GM18526 (cell line): ENCODE results near the gene HOXA13.

Experiments used
- POLR2A ChIP-seq: IDR thresholded peaks from 3 replicates; pipeline ENCODE4 v1.6.1; 2011; ENCODE audit not compliant: insufficient read length; ENCODE audit errors: extremely low read depth

The HOXA13 gene

DNA sequence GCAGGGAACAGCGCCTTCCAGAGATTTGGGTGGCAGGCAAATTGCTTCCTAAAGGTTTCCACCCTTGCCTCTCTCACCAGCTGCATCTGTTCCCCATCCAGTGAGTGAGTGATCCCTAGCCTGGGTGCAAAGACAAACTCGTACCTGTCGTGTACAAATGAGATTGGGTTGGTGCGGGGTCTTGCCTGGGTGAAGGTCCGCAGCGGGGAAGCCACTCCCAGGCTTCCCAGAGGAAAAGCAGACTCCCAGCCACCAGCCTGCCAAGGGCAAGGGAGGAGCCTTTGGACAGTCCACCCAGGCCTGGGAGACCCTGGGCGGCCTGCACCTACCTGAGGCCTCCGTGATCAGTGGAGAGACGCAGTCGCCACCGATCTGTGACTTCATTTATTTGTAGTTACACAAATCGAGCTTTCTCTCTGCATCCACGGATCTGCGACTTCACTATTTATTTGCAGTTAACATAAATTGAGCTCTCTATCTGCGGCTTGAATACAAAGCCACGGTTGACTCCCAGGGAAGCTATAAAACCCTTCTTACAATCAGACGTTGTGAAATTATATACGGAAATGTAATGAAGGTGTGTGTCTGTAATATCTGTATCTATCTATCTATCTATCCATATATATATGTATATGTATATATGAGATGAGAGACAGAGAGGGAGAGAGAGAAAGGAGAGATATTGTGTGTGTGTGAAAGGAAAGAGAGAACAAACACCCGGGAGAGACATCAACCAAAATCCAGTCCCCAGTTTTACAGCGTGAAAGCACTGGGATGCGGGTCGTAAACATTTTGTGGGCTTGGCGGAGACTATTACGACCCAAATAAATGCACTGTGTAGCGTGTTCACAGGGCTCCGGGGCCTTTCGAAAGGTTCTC, 40.4 kb downstream of the HOXA13 start:
- TF ChIP-seq POLR2A: no peak

- TF ChIP-seq POLR2A: no peak
Observed at GRCh38 chr7:27158436-27159265, 41.2 kb downstream of the HOXA13 start.

- TF ChIP-seq POLR2A: no peak
Observed at GRCh38 chr7:27157702-27158431, 42.0 kb downstream of the HOXA13 start.

- TF ChIP-seq POLR2A: no peak
Observed at GRCh38 chr7:27156916-27157701, 42.8 kb downstream of the HOXA13 start.

DNA sequence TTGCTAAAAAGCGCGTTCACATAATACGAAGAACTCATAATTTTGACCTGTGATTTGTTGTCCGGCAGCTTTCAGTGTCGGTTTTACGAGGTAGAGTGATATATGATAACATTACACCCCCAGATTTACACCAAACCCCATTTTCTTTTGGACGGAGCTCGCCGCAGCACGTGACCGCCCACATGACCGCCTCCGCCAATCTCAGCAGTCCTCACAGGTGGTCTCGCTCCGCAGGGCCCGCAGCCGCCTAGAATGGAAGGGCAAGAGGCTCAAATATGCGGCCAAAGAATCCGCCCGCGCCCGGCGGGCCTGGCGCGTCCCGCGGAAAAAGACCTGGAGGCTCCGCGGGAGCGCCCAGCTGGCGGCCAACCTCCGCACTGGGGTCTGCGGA, 43.4 kb downstream of the HOXA13 start, which contains the start of gene HOXA7:
Gene HOXA7, minus strand, starts transcription at position 168 of the 391 bp plus-strand sequence. Its CDS starts 130 bp downstream, at position 38.
- no peak for TF ChIP-seq POLR2A

- no peak for TF ChIP-seq POLR2A
Observed at GRCh38 chr7:27155816-27156507, 43.9 kb downstream of the HOXA13 start.

DNA sequence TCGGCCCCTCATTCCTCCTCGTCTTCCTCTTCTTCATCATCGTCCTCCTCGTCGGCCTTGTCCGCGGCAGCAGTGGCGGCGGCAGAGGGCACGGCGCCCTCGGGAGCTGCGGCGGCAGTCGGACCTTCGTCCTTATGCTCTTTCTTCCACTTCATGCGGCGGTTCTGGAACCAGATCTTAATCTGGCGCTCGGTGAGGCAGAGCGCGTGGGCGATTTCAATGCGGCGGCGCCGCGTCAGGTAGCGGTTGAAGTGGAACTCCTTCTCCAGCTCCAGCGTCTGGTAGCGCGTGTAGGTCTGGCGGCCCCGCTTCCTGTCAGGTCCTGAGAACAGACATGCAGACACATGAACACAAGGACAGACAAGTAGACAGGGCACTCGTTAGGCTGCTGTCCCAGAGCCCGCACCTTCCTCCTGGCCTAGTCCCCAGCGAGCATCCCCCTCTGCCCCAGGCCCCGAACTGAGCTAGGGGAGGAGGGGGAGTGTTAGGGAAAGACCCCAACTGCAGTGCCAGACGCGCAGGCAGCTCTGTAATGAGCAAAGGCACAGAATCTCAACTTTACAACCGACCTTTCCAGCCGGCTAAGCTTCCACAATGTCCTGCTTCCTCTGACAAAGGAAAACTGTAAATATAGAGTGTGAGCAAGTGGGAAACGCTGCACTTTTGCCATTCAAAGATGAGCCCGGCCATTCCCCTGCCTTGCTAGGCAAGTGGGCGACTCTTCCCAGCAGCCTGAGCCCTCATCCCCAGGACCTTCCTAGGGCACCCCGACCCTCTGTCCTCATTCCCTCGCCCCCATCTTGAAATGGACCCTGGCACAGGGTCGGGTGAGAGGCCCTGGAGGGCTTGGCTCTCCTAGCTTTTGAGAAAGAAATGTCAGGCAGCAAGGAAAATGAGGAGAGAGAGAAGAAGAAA, 44.7 kb downstream of the HOXA13 start:
- TF ChIP-seq POLR2A: no peak

DNA sequence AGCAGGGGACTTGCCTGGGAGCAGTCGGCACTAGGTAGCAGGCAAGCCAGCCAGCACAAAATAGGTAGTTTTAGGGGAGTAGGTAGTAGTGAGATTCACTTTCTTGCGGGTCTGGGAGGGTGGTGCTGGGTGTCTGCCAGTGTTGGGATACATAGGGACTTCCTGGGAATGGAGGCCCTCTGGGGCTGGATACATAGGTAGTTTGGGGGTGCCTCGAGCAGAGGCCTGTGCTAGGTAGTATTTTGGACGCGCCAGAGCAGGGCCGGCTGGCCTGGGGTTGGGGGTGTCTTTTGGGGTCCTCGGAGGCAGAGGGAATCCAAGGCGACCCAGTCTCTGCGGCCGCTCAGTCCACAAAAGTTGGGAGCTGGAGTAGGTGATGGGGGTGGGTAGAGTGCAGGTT, 45.5 kb downstream of the HOXA13 start:
- TF ChIP-seq POLR2A: no peak

DNA sequence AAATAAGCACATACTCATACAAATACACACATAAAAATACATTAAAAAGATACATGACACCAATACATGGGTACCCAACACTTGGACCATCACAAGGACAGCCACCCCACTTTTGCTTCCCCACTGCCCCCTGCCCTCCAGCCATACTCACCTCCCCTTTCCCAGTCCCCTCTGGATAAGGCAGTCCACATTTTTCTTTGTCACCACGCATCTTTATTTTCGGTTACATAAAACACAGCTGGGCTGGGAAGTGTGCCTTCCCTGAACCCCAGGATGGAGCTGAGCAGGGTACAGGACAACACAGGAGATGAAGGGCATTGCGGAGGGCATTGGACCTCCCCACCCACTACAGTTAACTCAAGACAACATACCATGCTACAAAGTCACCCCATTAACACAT, 46.4 kb downstream of the HOXA13 start:
- no peak for TF ChIP-seq POLR2A

DNA sequence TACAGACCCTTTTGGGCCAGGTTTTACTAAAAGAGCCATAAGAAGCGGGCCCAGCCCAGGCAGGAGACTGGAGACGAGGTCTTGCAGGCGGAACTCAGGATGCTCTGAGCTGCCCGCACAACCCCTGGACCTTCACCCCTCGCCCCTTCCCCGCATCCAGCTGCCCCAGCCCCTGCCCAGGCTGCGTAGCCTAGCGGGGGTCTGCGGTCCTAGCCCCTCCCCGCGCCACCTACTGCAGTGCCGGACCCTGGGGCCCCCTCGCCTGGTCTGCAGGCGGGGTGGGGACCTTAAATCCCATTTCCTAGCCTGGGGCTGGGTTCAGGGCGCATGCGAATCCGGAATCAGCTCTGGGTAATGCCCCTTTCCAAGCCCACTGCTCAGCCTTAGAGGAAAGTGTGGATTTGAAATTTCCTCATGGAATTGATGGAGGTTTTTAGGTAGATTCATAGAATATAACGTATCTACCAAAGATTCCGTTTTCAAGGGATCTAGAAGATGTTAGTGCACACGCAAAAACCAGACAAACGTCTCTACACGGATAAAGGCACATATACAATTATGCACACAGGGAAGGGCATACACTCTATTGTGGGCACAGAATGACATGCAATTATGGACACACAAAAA, 47.0 kb downstream of the HOXA13 start:
- TF ChIP-seq POLR2A: no peak

DNA sequence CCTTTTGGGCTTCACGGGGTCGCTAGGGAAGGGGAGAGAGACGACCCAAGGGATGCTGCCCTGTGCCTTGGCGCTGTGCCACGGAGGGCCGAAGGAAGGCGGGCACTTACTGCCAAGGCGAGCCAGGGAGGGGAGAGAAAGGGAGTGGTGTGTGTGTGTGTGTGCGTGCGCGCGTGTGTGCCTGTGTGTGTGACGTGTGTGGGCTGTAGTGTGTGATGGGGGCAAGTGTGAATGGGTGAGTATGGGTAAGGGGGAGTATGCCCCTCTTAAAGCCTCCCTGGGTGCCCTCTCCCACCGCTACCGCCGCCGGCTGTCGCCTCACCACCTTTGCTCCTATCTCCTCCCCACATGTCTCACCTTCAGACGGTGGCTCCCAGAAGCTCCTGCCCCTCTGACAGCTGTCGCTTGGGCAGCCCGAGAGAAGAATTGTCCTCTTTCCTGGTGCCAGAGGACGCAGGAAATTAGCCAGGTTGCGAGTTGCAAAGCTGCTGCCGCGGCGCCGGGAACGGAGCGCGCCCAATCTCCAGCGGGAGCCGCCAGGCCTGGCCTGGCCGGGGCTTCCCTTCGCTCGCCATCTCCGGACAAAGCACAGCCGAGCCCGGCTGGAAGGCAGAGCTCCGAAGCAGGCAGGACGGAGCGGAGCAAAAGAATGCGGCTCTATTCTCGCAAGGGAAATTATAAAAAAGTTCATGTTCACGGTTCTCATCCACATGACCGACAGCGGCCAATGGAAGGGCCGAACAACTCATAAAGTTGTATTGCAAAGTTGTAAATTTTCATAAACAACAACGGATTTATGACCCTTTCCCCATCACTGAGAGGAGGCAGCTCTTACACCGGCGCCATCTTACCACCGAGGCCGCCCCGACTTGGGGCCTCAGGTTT, 47.7 kb downstream of the HOXA13 start, which contains the start of gene HOXA3:
Gene HOXA3, minus strand, starts transcription at position 653 of the 885 bp plus-strand sequence. CDS start 41,943 bp downstream, outside the sequence.
- TF ChIP-seq POLR2A: no peak
